ENCODE results near the gene LINGO1.

LINGO1 gene

DNA sequence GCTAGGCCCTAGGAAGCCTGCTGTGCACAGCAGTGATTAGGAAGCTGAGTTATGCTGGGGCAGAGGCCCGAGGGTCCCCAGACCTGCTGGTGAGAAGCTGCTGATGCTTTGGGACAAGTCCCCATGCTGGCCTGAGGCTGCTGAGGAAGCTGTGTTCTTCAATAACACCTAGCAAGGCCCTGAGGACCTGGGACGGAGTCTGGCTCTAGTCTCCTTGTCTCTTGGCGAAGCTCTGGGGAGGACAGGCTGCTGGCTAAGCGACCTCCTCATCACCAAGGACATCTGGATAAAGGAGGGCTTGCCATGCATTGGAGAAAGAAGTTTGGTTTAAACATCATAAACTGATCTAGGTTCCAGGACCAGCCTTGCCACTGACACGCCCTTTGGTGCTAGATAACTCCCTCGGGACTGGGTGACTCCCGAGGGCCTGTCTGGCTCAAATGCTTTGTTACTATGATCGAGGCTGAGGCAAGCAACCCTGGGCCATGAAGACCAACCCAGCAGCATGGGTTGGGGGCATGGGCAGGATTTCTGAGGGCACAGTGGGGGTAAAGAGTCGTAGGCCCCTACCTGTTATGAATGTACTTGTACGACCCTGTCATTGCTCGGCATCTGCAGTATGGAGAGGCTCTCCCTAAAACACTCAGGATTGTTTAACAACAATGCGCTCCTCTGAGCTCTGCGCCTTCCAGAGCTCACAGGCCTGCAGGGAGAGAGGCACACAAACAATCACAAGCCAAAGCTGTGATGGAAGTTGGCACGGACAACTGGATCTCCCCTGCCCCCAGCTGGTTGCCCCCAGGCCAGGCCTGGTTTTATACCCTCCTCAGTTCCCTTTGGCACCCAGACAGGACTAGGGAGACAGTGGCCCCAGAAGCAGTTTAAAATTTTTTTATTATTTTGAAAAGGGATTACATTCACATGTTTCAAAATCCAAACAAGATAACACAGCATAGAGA lies 64.4 kb downstream of the LINGO1 start:
- no peak for FAIRE-seq

DNA sequence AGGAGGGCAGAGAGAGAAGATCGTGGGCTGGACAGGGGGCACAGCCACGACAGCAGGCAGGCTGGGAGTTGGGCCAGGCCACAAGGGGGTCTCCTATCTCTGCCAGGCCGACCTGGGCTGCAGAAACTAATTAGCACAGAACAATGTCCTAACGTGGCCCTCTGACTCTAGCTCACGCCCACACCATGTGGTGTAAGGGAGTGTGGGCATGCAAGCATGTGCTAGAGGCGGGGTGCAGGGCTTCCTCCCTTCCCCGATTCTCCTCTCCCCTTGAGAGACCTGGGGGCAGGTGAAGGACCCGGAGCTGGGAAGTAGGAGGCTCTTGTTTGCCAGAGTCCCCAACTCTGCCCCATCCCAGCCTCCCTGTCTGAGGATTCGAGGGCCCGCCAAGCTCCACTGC lies 65.5 kb downstream of the LINGO1 start:
- no peak for FAIRE-seq

DNA sequence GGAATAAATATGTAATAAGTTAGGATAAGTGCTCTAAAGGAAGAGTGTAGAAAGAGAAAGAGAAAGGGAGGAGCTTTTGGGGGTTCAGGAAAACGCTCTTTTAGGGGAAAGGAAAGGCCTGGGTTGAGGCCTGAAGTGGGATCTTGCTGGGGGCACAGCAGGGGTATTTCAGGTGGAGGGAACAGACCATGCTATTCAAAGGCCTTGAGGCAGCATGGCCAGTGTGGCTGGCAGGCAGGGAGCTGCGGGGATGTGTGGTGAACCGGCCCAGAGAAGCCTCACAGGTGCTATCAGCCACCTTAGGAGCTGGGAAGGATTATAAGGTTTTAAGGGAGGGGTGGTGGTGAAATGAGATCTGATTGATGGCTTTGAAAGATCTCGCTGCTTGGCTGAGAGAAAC lies 66.6 kb downstream of the LINGO1 start:
- no peak for FAIRE-seq

- FAIRE-seq, result no peak
Observed at GRCh38 chr15:77565378-77565915, 67.3 kb downstream of the LINGO1 start.

- FAIRE-seq, result no peak
Observed at GRCh38 chr15:77564938-77565337, 67.8 kb downstream of the LINGO1 start.

- FAIRE-seq, result no peak
Observed at GRCh38 chr15:77564341-77564740, 68.4 kb downstream of the LINGO1 start.

GRCh38 chr15:77563623-77564156 lies 69.0 kb downstream of the LINGO1 start:
- FAIRE-seq, result no peak
